Measurements from ENCODE around the gene PDE4C. TPM values are rescaled to one million over a fixed set of nuclear protein-coding genes. Genes with fewer than 3 reads are reported as not detected.
"Not testable (repeated sequence)": the region's sequence is repeated elsewhere in the genome, so short reads cannot be mapped to it uniquely, and the experiment has no call there.

PDE4C gene
- total RNA-seq, 1 donor from 2014 or later: not detected

DNA sequence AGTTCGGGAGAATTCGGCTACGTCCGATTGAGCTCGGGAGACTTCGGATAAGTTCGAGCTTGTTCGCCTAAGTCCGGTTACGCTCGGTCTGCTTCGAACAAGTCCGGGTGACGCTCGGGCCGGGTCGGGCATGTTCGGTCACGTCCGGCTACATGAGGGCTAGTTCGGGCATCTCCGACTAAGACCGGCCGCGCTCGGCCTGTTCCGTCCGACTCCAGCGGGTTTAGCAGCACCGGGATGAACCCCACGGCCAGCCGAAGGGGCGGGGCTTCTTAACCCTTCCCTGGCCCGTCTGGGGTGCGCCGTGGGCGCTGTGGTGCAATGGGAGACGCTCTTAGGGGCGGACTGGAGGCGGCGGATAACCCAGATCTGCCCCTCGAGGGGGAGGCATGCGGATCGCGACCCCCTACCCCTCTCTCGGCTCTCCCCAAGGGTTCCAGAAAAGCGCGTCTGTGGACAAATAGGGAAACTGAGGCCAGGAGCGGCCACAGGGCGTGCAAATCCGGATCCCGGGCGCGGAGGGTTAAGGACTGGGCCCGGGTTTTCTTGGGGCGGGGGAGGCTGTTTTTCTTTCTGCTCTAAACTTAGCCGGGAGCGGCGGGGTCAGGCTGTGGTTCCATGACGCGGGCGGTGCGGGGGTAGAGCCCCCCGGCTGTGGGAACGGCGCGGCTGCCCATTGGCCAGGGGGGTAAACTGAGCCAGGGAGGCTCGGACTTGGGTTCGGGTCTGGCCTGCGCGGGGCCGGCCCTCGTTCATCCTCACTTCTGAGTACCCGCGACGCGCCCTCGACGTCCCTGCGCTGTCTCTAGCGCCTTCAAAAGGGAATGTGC, 1.5 kb downstream of the PDE4C start:
- intact Hi-C loops (cut with micrococcal nuclease): loop anchor here (1.0 kb wide), 2 partner anchors 20 to 72 kb away; partner anchors contain the start of gene RAB3A

DNA sequence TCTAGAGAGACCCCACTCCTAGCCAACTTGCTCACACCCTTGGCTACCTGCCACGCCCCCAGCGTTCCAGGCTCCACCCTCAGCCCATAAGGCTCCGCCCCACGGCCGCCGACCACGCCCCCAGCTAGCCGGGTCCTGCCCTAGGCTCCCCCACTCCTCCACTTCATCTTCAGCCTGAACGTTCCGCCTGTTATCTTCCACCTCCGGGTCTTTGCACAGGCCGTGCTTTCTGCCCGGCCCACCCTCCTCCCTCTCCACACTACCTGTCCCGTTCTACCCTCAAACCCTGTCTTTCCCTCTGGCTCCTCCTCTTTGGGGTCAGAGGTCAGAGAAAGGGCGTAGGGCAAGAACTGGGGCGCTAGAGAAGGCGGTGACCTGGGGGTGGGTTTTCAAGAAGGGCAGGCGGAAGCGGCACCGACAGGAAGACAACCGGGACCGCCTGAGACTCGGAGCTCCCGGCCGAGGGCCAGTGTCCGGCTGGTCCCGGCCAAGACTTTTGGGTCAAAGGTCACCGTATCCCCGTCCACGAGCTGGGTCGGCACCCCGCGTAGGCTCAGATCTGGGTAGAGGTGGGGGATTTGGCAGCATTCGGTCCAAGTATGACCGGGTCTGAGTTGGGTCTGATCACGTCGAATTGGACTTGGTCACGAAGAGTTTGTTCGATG, 2.2 kb downstream of the PDE4C start:
- intact Hi-C loops (cut with micrococcal nuclease): loop anchor here (1.0 kb wide), 2 partner anchors 20 to 72 kb away; partner anchors contain the start of gene RAB3A

- intact Hi-C loops (cut with micrococcal nuclease): no loop called here
Measured at GRCh38 chr19:18221815-18222725, 4.2 kb downstream of the PDE4C start.

DNA sequence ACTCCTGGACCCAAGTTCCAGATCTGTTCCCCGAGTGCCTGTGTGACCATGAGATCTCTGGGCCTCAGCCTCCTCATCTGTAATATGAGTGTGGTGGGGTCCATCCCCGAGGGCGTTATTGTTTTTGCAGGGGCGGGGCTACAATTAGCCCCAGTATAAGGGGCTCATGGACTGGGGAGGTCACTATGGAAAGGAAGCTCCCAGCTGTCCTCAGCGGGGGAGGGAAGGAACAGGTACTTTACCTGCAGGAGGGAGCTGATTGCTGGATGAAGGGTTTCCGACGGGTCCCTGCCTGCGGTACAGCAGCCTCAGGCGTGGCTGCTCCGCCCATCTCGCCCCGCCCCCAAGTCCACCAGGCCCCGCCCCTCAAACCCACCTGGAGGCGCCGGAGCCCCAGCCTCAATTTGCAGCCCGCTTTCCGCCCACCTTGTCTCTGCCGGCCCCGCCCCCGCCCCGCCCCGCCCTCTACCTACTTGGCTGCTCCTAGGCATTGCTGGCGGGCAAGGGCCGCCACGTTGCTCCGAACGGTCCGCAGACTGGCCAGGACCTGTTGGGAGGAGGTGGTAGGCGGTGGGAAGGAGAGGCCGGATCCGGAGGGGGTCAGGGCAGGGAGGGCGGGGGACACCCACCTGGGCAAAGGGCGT, 5.5 kb downstream of the PDE4C start:
- intact Hi-C loops (cut with micrococcal nuclease): no loop called here

- intact Hi-C loops (cut with micrococcal nuclease): no loop called here
Measured at GRCh38 chr19:18219911-18220631, 6.2 kb downstream of the PDE4C start.

DNA sequence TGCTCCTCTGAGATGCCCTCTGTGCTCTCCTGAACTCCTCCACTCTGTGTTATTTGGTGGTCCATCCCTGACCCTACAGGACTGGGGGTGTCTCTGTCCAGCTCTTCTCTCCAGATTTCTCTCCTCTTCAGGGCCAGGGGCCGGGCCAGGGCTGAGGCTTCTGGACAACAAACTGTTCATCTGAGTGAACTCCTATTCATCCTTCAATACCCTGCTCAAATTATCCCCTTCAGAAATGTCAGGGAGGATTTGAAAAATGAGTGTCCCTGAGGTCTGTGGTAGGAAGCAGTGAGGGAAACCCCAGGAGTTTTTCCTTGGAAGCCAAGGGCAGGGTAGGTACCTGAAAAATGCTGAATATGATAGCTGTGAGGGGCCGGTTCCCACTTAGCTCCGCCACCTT, 7.6 kb downstream of the PDE4C start:
- intact Hi-C loops (cut with micrococcal nuclease): no loop called here

DNA sequence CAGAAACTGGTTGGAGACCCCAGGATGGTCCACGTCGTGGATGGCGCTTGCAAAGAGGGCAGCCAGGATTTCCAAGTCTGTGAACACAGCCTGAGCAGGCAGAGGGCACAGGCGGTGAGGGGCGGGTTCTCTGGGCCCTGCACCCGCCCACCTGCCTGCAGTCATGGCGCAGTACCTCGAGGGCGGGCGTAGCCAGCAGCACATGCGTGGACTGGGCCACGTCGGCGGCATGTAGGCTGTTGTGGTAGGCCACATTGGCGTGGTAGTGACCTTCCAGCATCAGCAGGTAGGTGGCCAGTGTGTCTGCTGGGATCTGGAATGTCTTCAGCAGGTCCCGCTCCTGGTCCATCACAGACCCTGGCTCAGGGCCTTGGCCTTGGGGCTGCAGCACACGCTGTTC, 8.1 kb downstream of the PDE4C start:
- intact Hi-C loops (cut with micrococcal nuclease): no loop called here

GRCh38 chr19:18216789-18217188, 9.4 kb downstream of the PDE4C start:
- intact Hi-C loops (cut with micrococcal nuclease): no loop called here

GRCh38 chr19:18214779-18215433, 11.3 kb downstream of the PDE4C start:
- intact Hi-C loops (cut with micrococcal nuclease): no loop called here

- intact Hi-C loops (cut with micrococcal nuclease): no loop called here
Measured at GRCh38 chr19:18211683-18212082, 14.6 kb downstream of the PDE4C start.

DNA sequence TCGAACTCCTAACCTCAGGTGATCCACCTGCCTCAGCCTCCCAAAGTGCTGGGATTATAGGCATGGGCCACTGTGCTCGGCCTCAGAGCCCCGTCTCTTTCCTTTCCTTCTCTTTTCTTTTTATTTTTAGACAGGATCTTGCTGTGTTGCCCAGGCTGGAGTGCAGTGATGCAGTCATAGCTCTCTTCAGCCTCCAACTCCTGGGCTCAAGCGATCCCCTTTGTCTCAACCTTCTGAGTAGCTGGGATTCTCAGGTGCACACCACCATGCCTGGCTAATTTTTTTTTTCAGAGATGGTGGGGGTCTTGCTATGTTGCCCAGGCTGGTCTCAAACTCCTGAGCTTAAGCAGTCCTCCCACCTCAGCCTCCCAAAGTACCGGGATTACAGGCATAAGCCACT, 16.3 kb downstream of the PDE4C start:
- intact Hi-C loops (cut with micrococcal nuclease): not testable (repeated sequence)

GRCh38 chr19:18208098-18208951, 17.9 kb downstream of the PDE4C start:
- intact Hi-C loops (cut with micrococcal nuclease): loop anchor here (1.0 kb wide), 2 partner anchors 43 to 120 kb away; no protein-coding TSS in a partner anchor

GRCh38 chr19:18206018-18206417, 20.2 kb downstream of the PDE4C start:
- intact Hi-C loops (cut with micrococcal nuclease): no loop called here

DNA sequence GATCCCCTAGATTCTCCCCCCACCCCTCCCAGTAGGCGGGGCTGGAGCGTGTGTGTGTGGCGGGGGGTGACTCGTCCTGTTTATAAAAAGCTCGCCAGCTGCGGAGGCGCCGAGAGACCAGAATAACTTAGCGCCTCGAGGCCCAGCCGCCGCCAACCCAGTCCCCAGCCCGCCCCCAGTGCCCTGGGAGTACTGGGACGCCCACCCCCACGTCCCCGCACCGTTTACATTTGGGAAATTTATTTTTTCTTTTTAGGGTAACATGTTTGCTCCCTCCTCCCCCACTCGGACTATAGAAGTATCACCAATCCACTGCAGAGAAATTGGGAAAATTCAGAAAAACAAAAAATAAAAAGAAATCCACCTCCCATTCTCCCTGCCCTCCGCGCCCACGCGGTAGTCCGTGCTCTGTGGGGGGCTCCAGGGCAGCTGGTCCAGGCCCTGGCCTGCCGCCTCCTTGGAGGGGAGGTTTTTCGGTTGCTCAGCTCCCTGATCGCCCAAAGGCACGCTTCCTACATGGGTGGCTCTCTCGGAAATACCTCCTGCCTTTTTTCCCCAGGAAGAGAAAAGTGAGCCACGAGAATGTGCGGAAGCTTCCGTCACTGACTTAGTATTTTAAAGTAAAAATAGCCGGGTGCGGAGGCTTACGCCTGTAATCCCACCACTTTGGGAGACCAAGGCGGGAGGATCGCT, 20.9 kb downstream of the PDE4C start:
- intact Hi-C loops (cut with micrococcal nuclease): loop anchor here (2.0 kb wide), 2 partner anchors 73 to 213 kb away; partner anchors contain the start of gene SSBP4

- intact Hi-C loops (cut with micrococcal nuclease): loop anchor here (1.0 to 2.0 kb wide), 13 partner anchors 11 to 432 kb away; partner anchors contain the start of genes ELL, IFI30, LSM4 and MPV17L2
Measured at GRCh38 chr19:18204394-18205199, 21.6 kb downstream of the PDE4C start.

DNA sequence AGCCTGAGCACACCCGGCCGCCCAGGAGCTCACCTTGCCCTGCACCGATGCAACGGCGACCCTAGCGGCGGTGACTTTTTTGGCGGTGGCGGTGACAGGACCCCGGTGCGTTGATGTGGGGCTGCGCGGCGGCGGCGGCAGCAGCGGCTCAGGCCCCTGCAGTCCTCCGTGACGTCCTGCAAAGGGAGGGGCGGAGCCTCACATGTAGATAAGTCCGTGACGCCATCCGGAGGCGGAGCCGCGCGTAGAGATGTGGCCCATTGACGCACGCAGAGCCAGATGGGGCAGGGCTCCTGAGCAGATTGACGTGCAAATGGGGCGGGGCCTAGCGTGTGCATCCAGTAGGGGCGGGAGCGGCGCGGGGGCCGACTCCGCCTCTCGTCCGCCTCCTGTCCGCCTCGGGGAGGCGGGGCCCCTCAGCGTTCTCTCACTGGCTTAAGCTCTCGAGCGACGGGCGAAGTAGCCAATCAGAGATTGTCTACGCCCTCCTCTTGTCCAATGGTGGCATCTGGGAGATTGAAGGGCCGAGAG, 22.3 kb downstream of the PDE4C start, which contains the start of gene RAB3A:
TSS of gene RAB3A (minus strand) at position 180 of the 531 bp plus-strand sequence. CDS start 1,302 bp downstream, outside the sequence.
- intact Hi-C loops (cut with micrococcal nuclease): loop anchor here (1.0 to 2.0 kb wide), 13 partner anchors 11 to 432 kb away; partner anchors contain the start of genes ELL, IFI30, LSM4 and MPV17L2

Data from T-helper 1 cell treated with Interleukin-12 subunit alpha and Interleukin-12 subunit beta and Interleukin-4 antibody, amounts not matched to agents 30 ng/mL and 1 ng/mL, for 36 hours (primary cell).